ENCODE data around the gene SOX13. TPM values are rescaled to one million over a fixed set of nuclear protein-coding genes. Genes with fewer than 3 reads are reported as not detected.

The SOX13 gene
- total and polyA plus RNA-seq, 2 of the 4 experiments (the other 2 are of a cell fraction) = 0.54 to 3.5 TPM

GRCh38 chr1:204085876-204086275, 13.0 kb downstream of the SOX13 start:
- Histone ChIP-seq H4K8ac (ENCODE audit: low read depth in 2 of 2, low read length in 2 of 2) (no peak overlapping the region), H2BK5ac (ENCODE audit: low read depth, low read length, poor library complexity, severe bottlenecking) (no peak overlapping the region), H3K9ac (ENCODE audit: low read depth, low read length) (no peak overlapping the region), H2AFZ (replicated peaks; ENCODE audit: low read length, poor library complexity) (no peak overlapping the region), H3K18ac (ENCODE audit: low read depth, low read length) (no peak overlapping the region), H3K56ac (ENCODE audit: extremely low read depth, insufficient read depth, low read length) (no peak overlapping the region), H3K4me2 (ENCODE audit: low read depth, low read length) (no peak overlapping the region), H3K14ac (replicated peaks; ENCODE audit: low read depth, low read length) (no peak overlapping the region), H2BK120ac (ENCODE audit: low read depth, low read length) (no peak overlapping the region), H3K79me1 (ENCODE audit: low read depth in 1 of 2, low read length in 2 of 2) (no peaks in the 10 kb centered on the region; a peak in 2 of 4 replicates), H3K36me3 (ENCODE audit: control insufficient read depth, insufficient read depth, low read length) (no peaks in the 10 kb centered on the region), H3K23ac (ENCODE audit: low read depth, low read length) (no peak overlapping the region), H2BK15ac (ENCODE audit: low read depth, low read length) (no peak overlapping the region), H2AK5ac (ENCODE audit: low read depth, low read length) (no peak overlapping the region), H4K20me1 (ENCODE audit: insufficient read depth, low read length) (no peaks in the 10 kb centered on the region), H3K4me3 (ENCODE audit: insufficient read depth, low read depth, low read length) (no peak overlapping the region), H2AK9ac (replicated peaks; ENCODE audit: low read depth, low read length, poor library complexity) (no peak overlapping the region), H2BK20ac (ENCODE audit: low read depth, low read length) (no peak overlapping the region), H4K5ac (ENCODE audit: low read depth, low read length) (no peak overlapping the region), H4K91ac (ENCODE audit: insufficient read depth, low read depth, low read length) (no peak overlapping the region), H3K27ac (ENCODE audit: insufficient read depth, low read length) (no peak overlapping the region), H3K9me3 (ENCODE audit: control insufficient read depth, insufficient read depth, low read length) (no peaks in the 10 kb centered on the region), H3K9me1 (ENCODE audit: insufficient read depth, low read length) (no peaks in the 10 kb centered on the region), H3K4ac (ENCODE audit: low read depth, low read length) (no peak overlapping the region), H3K27me3 (ENCODE audit: control insufficient read depth, insufficient read depth, low read length) (no peaks in the 10 kb centered on the region), H3K4me1 (ENCODE audit: control insufficient read depth, insufficient read depth, low read length) (peaks cover 4% of the 10 kb centered on the region; the same call in 1 of the 2 replicates)
- no CpG with 5 or more reads among the region's 7 CpGs for WGBS, 2 experiments (ENCODE audit: extremely low coverage in 2 of 2, insufficient read length in 1 of 2)
- dilution Hi-C loops (cut with HindIII; ENCODE audit: low sequenced_read_pairs, unreplicated experiment) = no loop called here
- CTCF ChIA-PET = no interaction called here
- DNase-seq = no peak
- TF ChIP-seq RFX5 (IDR thresholded peaks at IDR 0.05; ENCODE audit: low read depth, low read length) (no peak), MXI1 (IDR thresholded peaks at IDR 0.05; ENCODE audit: borderline replicate concordance, low read depth, low read length) (no peak), CHD1 (IDR thresholded peaks at IDR 0.05; ENCODE audit: low read depth, low read length) (no peak), RAD21 (IDR thresholded peaks at IDR 0.05; ENCODE audit: low read length) (no peak), POLR2A (IDR thresholded peaks at IDR 0.05; ENCODE audit: low read depth, low read length) (no peak)
- ATAC-seq (ENCODE audit: low read depth) = no peak
- intact Hi-C loops (cut with micrococcal nuclease) = no loop called here
- BruUV-seq (replicated peaks) = no TSS peak
- in situ Hi-C loops (cut with MboI; ENCODE audit: low sequenced_read_pairs) = no loop called here
- POLR2A ChIA-PET (ENCODE audit: unreplicated experiment) = no interaction called here
